HG03135 (cell line): Measurements from ENCODE around the gene CASKIN2.
"Not testable (repeated sequence)": the region's sequence is repeated elsewhere in the genome, so short reads cannot be mapped to it uniquely, and the experiment has no call there.

ENCODE experiments used
- ATAC-seq: cut with Tn5 transposase; IDR thresholded peaks from one replicate; pipeline ENCODE4 v1.9.1; 2021; ENCODE audit warnings: mild to moderate bottlenecking, moderate library complexity; ENCODE audit not compliant: unreplicated experiment

The CASKIN2 gene

GRCh38 chr17:75474736-75475135 lies 40.6 kb downstream of the CASKIN2 start:
- no peak for ATAC-seq

DNA sequence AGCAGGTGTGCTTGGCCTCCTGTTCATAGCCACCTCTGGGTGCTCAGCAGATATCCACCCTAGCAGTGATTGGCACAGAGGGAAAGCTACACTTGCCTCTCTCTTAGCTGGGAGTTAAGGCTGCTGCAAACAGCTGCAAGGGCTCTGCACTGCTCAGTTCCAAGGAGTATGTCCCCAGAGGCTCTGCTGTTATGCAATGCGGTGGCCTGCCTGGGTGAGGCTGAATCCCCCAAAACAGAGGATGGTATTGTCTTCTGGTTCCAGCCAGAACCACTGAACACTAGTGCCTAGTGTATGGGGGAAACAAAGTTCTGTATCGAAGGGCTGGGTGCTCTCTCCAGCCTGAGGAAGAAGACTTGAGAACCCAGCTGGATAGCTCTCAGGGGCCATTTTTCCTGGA lies 42.1 kb downstream of the CASKIN2 start:
- ATAC-seq = no peak

DNA sequence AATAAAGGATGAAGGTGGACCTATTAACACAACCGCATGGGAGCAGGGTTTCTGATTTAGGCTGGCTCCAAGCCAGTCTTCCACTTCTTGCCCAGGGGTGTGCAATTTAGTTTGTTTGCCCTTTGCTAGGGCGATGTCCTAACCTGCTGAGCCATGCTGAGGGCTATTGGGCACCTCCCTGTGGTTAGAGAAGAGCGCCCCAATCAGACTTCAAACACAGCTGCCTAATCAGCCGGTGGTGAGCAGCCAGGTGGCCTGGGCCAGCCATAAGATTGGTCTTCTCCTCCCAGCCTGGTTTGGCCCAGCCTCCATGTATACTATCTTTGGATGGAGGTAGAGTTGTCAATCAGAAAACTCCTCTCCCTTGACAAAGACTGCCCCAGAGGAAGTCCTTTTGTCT lies 43.2 kb downstream of the CASKIN2 start:
- no peak for ATAC-seq

- no peak for ATAC-seq
Observed at GRCh38 chr17:75471207-75471606, 44.1 kb downstream of the CASKIN2 start.

- ATAC-seq = no peak
Observed at GRCh38 chr17:75468779-75469373, 46.5 kb downstream of the CASKIN2 start.

DNA sequence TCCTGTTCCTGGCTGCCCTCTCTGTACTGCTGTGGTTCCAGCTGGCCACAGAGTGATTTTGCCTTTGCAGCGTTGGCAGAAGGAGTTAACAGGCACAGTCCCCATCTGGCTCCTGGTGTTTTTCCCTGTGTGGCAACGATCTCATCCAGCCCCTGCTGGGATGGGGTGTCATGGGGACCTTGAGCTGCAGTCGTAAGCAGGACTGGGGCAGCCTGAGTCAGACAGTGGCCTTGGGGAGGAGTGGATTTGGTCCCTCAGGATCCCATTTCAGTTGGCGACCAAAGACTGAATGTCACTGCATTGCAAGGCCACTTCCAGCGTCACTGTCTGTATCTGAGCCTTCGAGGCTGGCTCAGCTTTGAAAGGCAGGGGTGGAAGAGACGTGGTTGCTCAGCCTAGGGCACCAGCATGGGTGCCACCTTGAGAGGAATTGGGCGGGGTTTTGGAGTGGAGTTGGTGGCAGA lies 47.0 kb downstream of the CASKIN2 start:
- ATAC-seq = no peak

DNA sequence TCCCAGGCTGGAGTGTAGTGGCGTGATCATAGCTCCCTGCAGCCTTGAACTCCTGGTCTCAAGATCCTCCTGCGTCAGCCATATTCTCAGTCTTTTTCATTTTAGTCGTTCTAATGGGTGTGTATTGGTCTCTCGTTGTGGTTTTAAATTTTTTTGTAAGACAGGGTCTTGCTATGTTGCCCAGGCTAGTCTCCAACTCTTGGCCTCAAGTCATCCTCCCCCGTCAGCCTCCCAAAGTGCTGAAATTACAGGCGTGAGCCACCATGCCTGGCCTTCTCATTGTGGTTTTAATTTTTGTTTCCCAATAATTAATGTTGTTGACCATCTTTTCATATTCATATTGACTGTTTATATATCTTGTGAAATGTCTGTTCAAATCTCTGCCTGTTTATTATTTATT lies 50.3 kb downstream of the CASKIN2 start:
- no peak for ATAC-seq

DNA sequence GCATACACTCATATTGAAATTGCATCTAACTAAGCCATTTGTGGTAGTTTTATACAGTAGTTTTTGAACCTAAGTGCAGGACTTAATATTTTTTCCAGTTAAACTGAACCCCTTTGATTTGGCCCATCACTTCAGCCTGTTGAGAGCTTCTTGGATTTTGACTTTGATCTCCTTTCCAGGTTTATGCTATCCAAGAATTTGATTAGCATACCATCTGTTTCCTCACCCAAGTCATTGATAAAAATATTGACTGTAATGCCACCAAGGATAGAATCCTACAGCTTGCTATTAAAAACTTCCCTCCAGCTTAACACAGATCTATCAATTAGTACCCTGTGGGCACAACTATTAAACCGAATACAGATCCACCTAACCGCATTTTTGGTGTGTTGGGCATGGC lies 51.7 kb downstream of the CASKIN2 start:
- ATAC-seq = no peak

DNA sequence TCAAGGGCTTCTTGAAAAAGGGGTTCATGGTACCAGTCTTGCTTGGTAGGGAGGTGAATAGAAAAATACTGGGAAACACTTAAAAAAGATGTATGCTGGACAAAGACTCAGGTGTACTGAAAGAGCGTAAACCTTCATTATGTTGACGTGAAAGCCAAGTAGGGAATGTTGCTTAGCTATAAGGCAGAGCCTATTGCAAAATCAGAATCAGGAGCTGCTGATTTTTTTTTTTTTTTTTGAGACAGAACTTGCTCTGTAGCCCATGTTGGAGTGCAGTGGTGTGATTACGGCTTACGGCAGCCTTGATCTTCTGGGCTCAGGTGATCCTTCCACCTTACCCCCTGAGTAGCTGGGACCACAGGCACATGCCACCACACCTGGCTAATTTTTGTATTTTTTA lies 55.0 kb downstream of the CASKIN2 start:
- ATAC-seq = no peak

GRCh38 chr17:75459590-75460267 lies 55.6 kb downstream of the CASKIN2 start:
- no peak for ATAC-seq

GRCh38 chr17:75459246-75459589 lies 56.1 kb downstream of the CASKIN2 start:
- ATAC-seq = no peak

DNA sequence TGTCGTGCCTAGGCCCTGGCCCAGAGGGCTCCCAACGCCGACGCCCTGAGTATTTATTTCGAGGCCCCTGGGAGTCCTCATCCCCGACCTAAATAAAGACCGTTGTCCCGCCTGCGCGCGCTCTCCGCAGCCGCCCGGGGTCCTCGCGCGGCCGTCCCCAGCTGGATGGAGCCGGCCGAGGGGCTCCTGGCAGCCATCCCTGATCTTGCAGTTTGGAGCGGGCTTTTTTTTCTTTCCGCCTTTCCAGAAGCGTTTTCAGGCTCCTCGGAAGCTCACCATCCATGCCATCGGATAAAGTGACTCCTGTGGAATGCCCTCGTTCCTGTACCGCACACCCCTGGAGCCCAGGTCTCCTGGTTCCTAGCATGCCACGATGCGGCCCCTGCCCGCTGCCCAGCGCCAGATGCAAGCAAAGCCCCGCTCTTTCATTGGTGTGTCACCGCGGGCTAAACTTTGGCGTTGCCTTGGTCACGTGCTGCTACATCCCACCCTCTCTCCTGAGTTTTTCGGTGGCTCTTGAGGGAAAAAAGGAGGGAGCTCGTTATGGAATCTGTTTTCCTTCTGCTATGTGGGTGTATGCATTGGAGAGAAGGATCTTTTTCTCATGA lies 58.2 kb downstream of the CASKIN2 start:
- ATAC-seq = no peak

DNA sequence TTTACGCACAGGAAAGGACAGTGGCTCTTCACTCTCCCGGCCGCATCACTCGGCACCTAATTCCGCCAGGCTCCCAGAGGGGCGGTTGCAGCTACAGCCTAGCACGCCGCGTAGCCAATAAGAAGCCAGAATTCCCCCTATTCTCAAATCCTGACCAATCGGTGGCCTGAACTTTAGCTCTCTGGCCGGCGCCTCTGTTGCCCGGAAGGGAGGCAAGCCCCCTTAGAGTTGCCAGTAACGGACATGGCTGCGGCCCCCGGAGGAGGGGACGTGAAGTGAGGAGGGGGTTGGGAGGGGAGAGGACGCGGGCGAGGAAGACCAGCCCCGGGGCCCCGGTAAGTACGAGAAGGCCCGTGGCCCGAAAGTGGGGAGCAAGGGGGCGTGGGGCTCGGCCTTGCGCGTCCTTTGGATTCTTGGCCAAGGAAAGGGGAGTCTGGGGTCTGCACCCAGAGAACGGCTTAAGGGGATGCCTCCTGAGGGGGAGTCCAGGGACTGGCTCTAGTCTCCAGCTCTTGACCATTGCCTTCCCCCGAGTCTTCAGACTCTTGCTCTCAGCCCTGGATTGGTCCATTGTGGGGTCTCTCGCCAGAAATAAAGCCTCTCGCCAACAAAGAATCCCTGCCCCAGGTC lies 58.8 kb downstream of the CASKIN2 start, which contains the start of gene TMEM94:
Gene TMEM94 (plus strand): TSS at position 219 of the 630 bp plus-strand sequence. CDS start 15,271 bp downstream, outside the sequence.
- peak; percentile 92 for ATAC-seq

GRCh38 chr17:75456039-75456416 lies 59.3 kb downstream of the CASKIN2 start:
- ATAC-seq = peak; percentile 7

DNA sequence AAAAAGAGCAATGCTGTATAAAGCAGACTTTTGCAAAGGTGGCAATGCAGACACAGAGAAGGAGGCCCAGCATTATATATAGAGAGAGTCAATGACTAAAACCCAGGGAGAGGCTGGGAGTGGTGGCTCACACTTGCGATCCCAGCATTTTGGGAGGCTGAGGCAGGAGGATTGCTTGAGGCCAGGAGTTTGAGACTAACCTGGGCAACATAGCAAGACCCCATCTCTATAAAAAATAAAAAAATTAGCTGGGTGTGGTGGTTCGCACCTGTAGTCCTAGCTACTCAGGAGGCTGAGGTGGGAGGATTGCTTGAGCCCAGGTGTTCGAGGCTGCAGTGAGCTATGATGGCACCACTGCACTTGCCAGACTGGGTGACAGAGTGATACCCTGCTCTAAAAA lies 60.7 kb downstream of the CASKIN2 start:
- ATAC-seq = not testable (repeated sequence)

GRCh38 chr17:75454193-75454592 lies 61.1 kb downstream of the CASKIN2 start:
- no peak for ATAC-seq

- ATAC-seq = no peak
Observed at GRCh38 chr17:75450270-75450669, 65.1 kb downstream of the CASKIN2 start.
